WTC11 (cell line): Measurements from ENCODE around the gene EDN3. TPM values are rescaled to one million over a fixed set of nuclear protein-coding genes. Genes with fewer than 3 reads are reported as not detected.

Experiments
- ATAC-seq: fragments of 200-7000 bp; cut with Tn5 transposase; 2 replicates; pipeline ENCODE4 v1.10.0; 2021; ENCODE audit warnings: mild to moderate bottlenecking, moderate library complexity
- CTCF ChIA-PET: fragments of 300-600 bp; sonication (Branson Sonifier 250); formaldehyde crosslinking; loops from one replicate; lab custom pipeline; 2021; ENCODE audit warnings: antibody characterized with exemption; lab: Charles Lee
- POLR2A ChIA-PET: fragments of 350-600 bp; sonication (Branson Sonifier 250); formaldehyde crosslinking; loops from one replicate; lab custom pipeline; 2021; ENCODE audit warnings: antibody characterized with exemption; lab: Charles Lee
- DNase-seq: peaks from one replicate; pipeline ENCODE4 v3.0.0; 2021; ENCODE audit warnings: low spot score
- H3K27ac Mint-ChIP-seq: 2 replicates; pipeline ENCODE4 v1.8.0; 2021; ENCODE audit warnings: mixed read lengths
- H3K27me3 Mint-ChIP-seq: 2 replicates; pipeline ENCODE4 v1.8.0; 2021; ENCODE audit warnings: low read depth, mild to moderate bottlenecking, moderate library complexity, mixed read lengths
- H3K36me3 Mint-ChIP-seq: 2 replicates; pipeline ENCODE4 v1.8.0; 2021; ENCODE audit warnings: mixed read lengths
- H3K4me1 Mint-ChIP-seq: 2 replicates; pipeline ENCODE4 v1.8.0; 2022; ENCODE audit warnings: mixed read lengths
- H3K4me3 Mint-ChIP-seq: 2 replicates; pipeline ENCODE4 v1.8.0; 2021; ENCODE audit warnings: mild to moderate bottlenecking, moderate library complexity, mixed read lengths
- H3K9me3 Mint-ChIP-seq: 2 replicates; pipeline ENCODE4 v1.8.0; 2021; ENCODE audit warnings: mixed read lengths
- ATF1 ChIP-seq: sonication (generic); formaldehyde crosslinking; IDR thresholded peaks from 2 replicates; pipeline ENCODE4 v1.8.1; 2023; ENCODE audit warnings: mild to moderate bottlenecking, moderate library complexity, missing genetic modification reagents
- FOXP1 ChIP-seq: sonication (generic); formaldehyde crosslinking; IDR thresholded peaks from 2 replicates; pipeline ENCODE4 v1.8.0; 2022; ENCODE audit warnings: missing genetic modification reagents, mild to moderate bottlenecking, moderate library complexity, borderline replicate concordance
- GABPB1 ChIP-seq: sonication (generic); formaldehyde crosslinking; IDR thresholded peaks from 2 replicates; pipeline ENCODE4 v1.8.1; 2023; ENCODE audit warnings: mild to moderate bottlenecking, missing genetic modification reagents
- GTF2I ChIP-seq: fragments of 250-450 bp; sonication (Bioruptor Pico); conservative IDR thresholded peaks from 2 replicates; pipeline ENCODE4 v1.4.0; 2021; ENCODE audit warnings: mild to moderate bottlenecking
- NFYB ChIP-seq: sonication (generic); formaldehyde crosslinking; conservative IDR thresholded peaks from 2 replicates; pipeline ENCODE4 v1.8.0; 2022; ENCODE audit warnings: low read depth, missing genetic modification reagents
- NR3C1 ChIP-seq: sonication (generic); formaldehyde crosslinking; conservative IDR thresholded peaks from 2 replicates; pipeline ENCODE4 v1.8.1; 2023; ENCODE audit warnings: low read depth, mild to moderate bottlenecking, missing genetic modification reagents
- SMAD3 ChIP-seq: sonication (generic); formaldehyde crosslinking; IDR thresholded peaks from 2 replicates; pipeline ENCODE4 v1.8.0; 2022; ENCODE audit warnings: missing genetic modification reagents, mild to moderate bottlenecking, borderline replicate concordance
- TEAD1 ChIP-seq: sonication (generic); formaldehyde crosslinking; IDR thresholded peaks from 2 replicates; pipeline ENCODE4 v1.8.0; 2022; ENCODE audit warnings: mild to moderate bottlenecking, missing genetic modification reagents
- TP53 ChIP-seq: sonication (generic); formaldehyde crosslinking; IDR thresholded peaks from 2 replicates; pipeline ENCODE4 v1.8.1; 2023; ENCODE audit warnings: mild to moderate bottlenecking, missing genetic modification reagents
- total RNA-seq: library from RNA; stranded (reverse); gene quantifications from 3 replicates; pipeline ENCODE4 v1.2.3, GENCODE V29; 2021
- TF ChIP-seq, protein P1 (sequence below): sonication (generic); formaldehyde crosslinking; IDR thresholded peaks from 2 replicates; pipeline ENCODE4 v1.8.1; 2023; ENCODE audit warnings: mild to moderate bottlenecking, missing genetic modification reagents, borderline replicate concordance
- TF ChIP-seq, protein P2 (sequence below): sonication (generic); formaldehyde crosslinking; conservative IDR thresholded peaks from 2 replicates; pipeline ENCODE4 v1.8.1; 2023; ENCODE audit warnings: mild to moderate bottlenecking, low read depth, missing genetic modification reagents, moderate library complexity

Gene EDN3
- total RNA-seq, 1 experiment from 2014 or later, result 0.13 TPM

- TF ChIP-seq, protein P1, sequence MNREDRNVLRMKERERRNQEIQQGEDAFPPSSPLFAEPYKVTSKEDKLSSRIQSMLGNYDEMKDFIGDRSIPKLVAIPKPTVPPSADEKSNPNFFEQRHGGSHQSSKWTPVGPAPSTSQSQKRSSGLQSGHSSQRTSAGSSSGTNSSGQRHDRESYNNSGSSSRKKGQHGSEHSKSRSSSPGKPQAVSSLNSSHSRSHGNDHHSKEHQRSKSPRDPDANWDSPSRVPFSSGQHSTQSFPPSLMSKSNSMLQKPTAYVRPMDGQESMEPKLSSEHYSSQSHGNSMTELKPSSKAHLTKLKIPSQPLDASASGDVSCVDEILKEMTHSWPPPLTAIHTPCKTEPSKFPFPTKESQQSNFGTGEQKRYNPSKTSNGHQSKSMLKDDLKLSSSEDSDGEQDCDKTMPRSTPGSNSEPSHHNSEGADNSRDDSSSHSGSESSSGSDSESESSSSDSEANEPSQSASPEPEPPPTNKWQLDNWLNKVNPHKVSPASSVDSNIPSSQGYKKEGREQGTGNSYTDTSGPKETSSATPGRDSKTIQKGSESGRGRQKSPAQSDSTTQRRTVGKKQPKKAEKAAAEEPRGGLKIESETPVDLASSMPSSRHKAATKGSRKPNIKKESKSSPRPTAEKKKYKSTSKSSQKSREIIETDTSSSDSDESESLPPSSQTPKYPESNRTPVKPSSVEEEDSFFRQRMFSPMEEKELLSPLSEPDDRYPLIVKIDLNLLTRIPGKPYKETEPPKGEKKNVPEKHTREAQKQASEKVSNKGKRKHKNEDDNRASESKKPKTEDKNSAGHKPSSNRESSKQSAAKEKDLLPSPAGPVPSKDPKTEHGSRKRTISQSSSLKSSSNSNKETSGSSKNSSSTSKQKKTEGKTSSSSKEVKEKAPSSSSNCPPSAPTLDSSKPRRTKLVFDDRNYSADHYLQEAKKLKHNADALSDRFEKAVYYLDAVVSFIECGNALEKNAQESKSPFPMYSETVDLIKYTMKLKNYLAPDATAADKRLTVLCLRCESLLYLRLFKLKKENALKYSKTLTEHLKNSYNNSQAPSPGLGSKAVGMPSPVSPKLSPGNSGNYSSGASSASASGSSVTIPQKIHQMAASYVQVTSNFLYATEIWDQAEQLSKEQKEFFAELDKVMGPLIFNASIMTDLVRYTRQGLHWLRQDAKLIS, result no peak
- TF ChIP-seq TP53 (CRISPR knock-in tag) (no peak), NR3C1 (CRISPR knock-in tag) (no peak), TEAD1 (CRISPR knock-in tag) (no peak), GABPB1 (CRISPR knock-in tag) (no peak), NFYB (CRISPR knock-in tag) (no peak), FOXP1 (CRISPR knock-in tag) (no peak), GTF2I (CRISPR knock-in tag) (no peak)
- TF ChIP-seq, protein P2, sequence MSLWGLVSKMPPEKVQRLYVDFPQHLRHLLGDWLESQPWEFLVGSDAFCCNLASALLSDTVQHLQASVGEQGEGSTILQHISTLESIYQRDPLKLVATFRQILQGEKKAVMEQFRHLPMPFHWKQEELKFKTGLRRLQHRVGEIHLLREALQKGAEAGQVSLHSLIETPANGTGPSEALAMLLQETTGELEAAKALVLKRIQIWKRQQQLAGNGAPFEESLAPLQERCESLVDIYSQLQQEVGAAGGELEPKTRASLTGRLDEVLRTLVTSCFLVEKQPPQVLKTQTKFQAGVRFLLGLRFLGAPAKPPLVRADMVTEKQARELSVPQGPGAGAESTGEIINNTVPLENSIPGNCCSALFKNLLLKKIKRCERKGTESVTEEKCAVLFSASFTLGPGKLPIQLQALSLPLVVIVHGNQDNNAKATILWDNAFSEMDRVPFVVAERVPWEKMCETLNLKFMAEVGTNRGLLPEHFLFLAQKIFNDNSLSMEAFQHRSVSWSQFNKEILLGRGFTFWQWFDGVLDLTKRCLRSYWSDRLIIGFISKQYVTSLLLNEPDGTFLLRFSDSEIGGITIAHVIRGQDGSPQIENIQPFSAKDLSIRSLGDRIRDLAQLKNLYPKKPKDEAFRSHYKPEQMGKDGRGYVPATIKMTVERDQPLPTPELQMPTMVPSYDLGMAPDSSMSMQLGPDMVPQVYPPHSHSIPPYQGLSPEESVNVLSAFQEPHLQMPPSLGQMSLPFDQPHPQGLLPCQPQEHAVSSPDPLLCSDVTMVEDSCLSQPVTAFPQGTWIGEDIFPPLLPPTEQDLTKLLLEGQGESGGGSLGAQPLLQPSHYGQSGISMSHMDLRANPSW, result no peak
Observed at GRCh38 chr20:59371431-59371830, 71.0 kb downstream of the EDN3 start (continued).

DNA sequence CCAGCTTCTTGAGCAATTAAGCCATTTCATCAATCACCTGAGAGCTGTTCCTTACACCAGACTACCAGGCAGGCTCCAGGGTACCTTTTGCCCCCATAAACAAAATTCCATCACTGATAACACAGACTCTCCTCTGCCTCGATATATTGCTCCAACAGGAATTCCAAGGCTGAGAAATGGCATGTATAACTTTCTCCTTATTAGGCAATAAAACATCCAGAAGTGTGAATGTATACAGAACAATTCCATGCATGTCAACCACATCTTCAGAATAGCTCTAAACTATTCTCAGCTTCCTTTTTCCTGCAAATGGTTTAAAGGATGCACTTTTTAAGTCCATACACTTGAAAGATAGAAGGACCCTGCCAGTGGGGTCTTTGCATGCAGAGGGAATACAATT is 73.8 kb downstream of the EDN3 start:
- ChIA-PET POLR2A (interaction anchor here (0.6 kb wide), 1 partner anchor 307 kb away, joined by 4 read pairs; no protein-coding TSS in a partner anchor), CTCF (no interaction called here)
- H3K36me3 Mint-ChIP-seq, result no peaks in the 10 kb centered on the region
- no peaks in the 10 kb centered on the region for H3K9me3 Mint-ChIP-seq
- H3K27me3 Mint-ChIP-seq, result peaks cover 17% of the 10 kb centered on the region
- DNase-seq (no peak), ATAC-seq (no peak)
- no peak overlapping the region for H3K4me3 Mint-ChIP-seq
- no peak overlapping the region for H3K27ac Mint-ChIP-seq
- TF ChIP-seq SMAD3 (CRISPR knock-in tag), result no peak
- H3K4me1 Mint-ChIP-seq, result no peaks in the 10 kb centered on the region

DNA sequence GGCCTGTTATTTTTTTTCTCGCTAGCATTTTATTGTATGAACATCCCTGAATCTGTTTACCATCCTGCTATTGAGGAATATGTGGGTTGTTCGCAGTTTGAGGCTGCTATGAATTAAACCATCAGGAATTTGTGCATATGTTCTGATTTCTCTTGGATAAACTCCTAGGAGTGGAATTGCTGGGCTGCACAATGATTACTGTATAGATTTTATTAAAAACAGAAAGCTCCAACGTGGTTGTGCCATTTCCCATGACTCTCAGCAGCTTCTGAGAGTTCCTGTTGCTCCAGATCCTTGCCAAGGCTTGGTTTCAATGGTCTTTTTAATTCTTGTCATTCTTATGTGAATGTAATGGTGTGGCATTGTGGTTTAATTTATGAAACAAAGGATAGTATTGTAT is 75.1 kb downstream of the EDN3 start:
- H3K4me3 Mint-ChIP-seq, result no peak overlapping the region
- H3K27ac Mint-ChIP-seq, result no peak overlapping the region
- ATAC-seq (no peak), DNase-seq (no peak)
- no peak for TF ChIP-seq ATF1 (CRISPR knock-in tag)
- CTCF ChIA-PET, result no interaction called here
- H3K4me1 Mint-ChIP-seq, result no peaks in the 10 kb centered on the region
- H3K27me3 Mint-ChIP-seq, result peaks cover 17% of the 10 kb centered on the region
- H3K36me3 Mint-ChIP-seq, result no peaks in the 10 kb centered on the region
- POLR2A ChIA-PET, result no interaction called here
- H3K9me3 Mint-ChIP-seq, result no peaks in the 10 kb centered on the region

Other genes with a start within 250 kb of the EDN3 start
- 0.02 to 0.04 TPM in 2 of 3 replicates, not detected in the other for gene ZNF831, start 136.8 kb upstream of the EDN3 start, total RNA-seq